ENCODE data around the gene UBR4.

UBR4 gene

GRCh38 chr1:19072285-19072981, 137.6 kb downstream of the UBR4 start:
- DNase-seq (ENCODE audit: low spot score) = no peak

- no peak for DNase-seq (ENCODE audit: low spot score)
These were observed 138.3 kb downstream of the UBR4 start for GRCh38 chr1:19071674-19072281.

- DNase-seq (ENCODE audit: low spot score) = no peak
These were observed 139.0 kb downstream of the UBR4 start for GRCh38 chr1:19070891-19071621.

- no peak for DNase-seq (ENCODE audit: low spot score)
These were observed 139.8 kb downstream of the UBR4 start for GRCh38 chr1:19070197-19070651.

GRCh38 chr1:19068639-19069276, 141.3 kb downstream of the UBR4 start:
- no peak for DNase-seq (ENCODE audit: low spot score)

- DNase-seq (ENCODE audit: low spot score) = no peak
These were observed 142.0 kb downstream of the UBR4 start for GRCh38 chr1:19067912-19068638.

GRCh38 chr1:19067182-19067911, 142.7 kb downstream of the UBR4 start:
- DNase-seq (ENCODE audit: low spot score) = no peak

- DNase-seq (ENCODE audit: low spot score) = no peak
These were observed 143.2 kb downstream of the UBR4 start for GRCh38 chr1:19066874-19067181.

- no peak for DNase-seq (ENCODE audit: low spot score)
These were observed 143.7 kb downstream of the UBR4 start for GRCh38 chr1:19066248-19066873.

- no peak for DNase-seq (ENCODE audit: low spot score)
These were observed 144.4 kb downstream of the UBR4 start for GRCh38 chr1:19065526-19066247.

- no peak for DNase-seq (ENCODE audit: low spot score)
These were observed 145.1 kb downstream of the UBR4 start for GRCh38 chr1:19064906-19065450.

- DNase-seq (ENCODE audit: low spot score) = no peak
These were observed 146.9 kb downstream of the UBR4 start for GRCh38 chr1:19063122-19063521.

GRCh38 chr1:19062258-19063029, 147.6 kb downstream of the UBR4 start:
- DNase-seq (ENCODE audit: low spot score) = no peak

GRCh38 chr1:19061798-19062197, 148.3 kb downstream of the UBR4 start:
- DNase-seq (ENCODE audit: low spot score) = no peak

GRCh38 chr1:19061343-19061742, 148.7 kb downstream of the UBR4 start:
- DNase-seq (ENCODE audit: low spot score) = no peak

GRCh38 chr1:19059773-19060172, 150.3 kb downstream of the UBR4 start:
- no peak for DNase-seq (ENCODE audit: low spot score)

- no peak for DNase-seq (ENCODE audit: low spot score)
These were observed 151.6 kb downstream of the UBR4 start for GRCh38 chr1:19058476-19058797.

GRCh38 chr1:19057784-19058475, 152.1 kb downstream of the UBR4 start:
- no peak for DNase-seq (ENCODE audit: low spot score)
